Right ventricle myocardium inferior (tissue), 1 donor: ENCODE data around the gene LTC4S. TPM values are rescaled to one million over a fixed set of nuclear protein-coding genes. Genes with fewer than 3 reads are reported as not detected.
A peak's percentile ranks its signal among the peaks of the same experiment; 100 is the strongest.

ENCODE experiments used
- ATAC-seq: fragments of 200-7000 bp; cut with Tn5 transposase; one replicate; pipeline ENCODE4 v1.9.1; 2020; ENCODE audit warnings: mild to moderate bottlenecking, moderate library complexity
- DNase-seq: peaks from one replicate; pipeline ENCODE4 v3.0.0; 2021; ENCODE audit errors: missing footprints
- intact Hi-C: fragments of 100-400 bp; cut with DNase I; formaldehyde crosslinking; loops from one replicate; pipeline ENCODE4 v1.11.0; 2022
- total RNA-seq: library from RNA; stranded (reverse); fragmentation: NEBNext Ultra II Directional; extraction: Animal tissue kit (Norgen Biotek cat#: 25700); gene quantifications from one replicate; pipeline ENCODE4 v1.2.1, GENCODE V29; 2021
- donor health status: DM: no; HTN: yes; CAD: no; lungs with severe emphysema.

LTC4S gene
- total RNA-seq, 1 donor from 2014 or later, result 10.3 TPM

DNA sequence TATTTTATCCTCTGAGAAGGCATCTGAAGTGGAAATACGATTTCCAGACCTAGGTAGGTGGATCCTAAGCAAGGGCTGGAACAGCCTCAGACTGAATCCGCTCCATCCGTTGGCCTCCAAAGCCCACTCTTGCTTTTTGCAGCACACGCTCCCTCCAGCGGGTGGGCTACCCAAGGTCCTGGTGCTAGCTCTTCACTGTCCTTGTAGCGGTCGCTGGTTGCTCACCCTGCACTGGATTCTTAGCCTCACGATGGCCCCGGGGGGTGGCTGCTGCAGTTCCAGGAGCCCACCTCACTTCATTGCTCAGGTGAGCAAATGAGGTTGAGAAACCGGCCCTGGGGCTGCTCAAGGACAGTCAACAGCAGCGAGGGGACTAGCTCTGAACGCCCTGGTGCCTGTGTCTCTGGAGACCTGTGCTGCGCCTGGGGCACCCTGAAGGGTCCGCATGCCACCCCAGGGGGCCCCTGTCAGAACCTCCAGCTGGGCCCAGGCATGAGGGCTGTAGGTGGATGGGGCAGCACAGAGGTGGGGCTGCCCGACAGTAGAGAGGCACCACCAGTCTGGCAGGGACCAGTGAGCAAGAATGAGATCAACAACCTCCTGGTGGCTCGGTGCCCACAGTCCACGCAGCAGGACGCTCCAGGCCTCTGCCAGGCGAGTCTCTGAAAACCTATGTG, 8.6 kb downstream of the LTC4S start:
- intact Hi-C loops, result no loop called here
- DNase-seq (no peak), ATAC-seq (no peak)

- intact Hi-C loops, result no loop called here
- ATAC-seq, result no peak
- peak; percentile 45 for DNase-seq
These were observed 9.3 kb downstream of the LTC4S start for GRCh38 chr5:179802950-179803562.

DNA sequence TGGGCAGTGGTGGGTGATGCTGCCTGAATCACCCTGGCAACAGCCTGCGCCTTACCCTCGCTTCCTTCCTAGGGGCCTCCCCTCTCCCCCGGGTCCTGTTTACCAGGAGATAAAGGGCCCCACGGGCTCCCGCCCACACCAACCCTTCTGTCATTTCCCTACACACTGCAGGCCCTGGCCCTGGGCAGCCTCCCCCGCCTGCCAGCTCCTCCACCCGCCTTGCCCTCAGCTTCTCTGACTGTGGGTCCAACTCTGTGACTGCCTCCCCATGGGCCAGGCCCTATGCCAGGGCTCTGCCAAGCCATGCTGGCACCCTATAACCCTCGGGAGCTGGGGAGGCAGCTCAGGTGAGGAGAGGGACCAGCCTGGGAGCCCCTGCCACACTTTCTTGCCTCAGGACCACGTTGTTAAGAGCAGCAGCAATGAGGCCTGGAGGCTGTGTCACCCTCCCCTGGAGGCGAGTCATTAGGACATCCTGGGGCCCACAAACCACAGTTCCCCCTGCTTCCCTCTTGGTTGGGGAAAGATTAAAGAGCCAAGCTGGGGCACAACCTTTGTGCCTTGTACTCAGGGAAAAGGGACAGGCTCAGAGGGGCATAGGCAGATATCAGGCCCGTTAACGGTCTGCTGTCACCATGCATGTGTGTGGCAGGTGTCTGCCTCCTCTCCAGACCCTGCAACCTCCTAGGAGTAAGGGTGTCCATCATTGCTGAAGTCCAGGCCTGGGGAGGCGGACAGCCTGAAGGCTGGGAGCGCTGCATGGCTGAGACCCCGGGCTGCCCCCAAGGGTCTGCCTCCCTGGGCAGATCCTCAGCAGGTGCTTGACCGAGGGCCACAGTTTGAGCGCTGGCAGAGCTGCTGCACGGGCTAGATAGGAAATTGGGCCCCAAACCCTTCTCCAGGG, 10.1 kb downstream of the LTC4S start:
- peak; percentile 73 for DNase-seq
- no peak for ATAC-seq
- intact Hi-C loops, result no loop called here

DNA sequence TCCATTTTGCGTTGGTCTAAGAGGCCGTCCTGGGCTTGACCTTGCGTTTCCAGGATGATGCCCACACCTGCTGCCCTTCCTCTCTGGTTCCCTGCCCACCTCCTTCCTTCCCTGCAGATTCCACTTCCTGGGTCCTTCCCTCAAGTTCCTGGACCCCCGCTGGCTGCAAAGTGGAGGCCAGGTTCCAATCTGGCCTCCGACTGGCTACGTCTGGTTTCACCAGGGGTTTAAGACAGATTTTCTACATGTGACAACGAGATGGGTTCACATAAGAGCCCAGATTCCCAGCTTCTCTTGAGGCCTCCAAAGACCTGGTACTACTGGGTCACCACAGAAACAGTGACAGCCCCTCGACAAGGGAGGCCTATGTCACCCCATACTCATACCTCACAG, 10.8 kb downstream of the LTC4S start:
- no peak for DNase-seq
- intact Hi-C loops, result no loop called here

GRCh38 chr5:179805070-179805528, 11.3 kb downstream of the LTC4S start:
- intact Hi-C loops, result loop anchor here (5.0 kb wide), 1 partner anchor 102 kb away; the partner anchor contains the start of gene TBC1D9B
- ATAC-seq, result no peak
- peak; percentile 30 for DNase-seq

More for the DNA sequence above, 10.8 kb downstream of the LTC4S start:
- ATAC-seq, result no peak

DNA sequence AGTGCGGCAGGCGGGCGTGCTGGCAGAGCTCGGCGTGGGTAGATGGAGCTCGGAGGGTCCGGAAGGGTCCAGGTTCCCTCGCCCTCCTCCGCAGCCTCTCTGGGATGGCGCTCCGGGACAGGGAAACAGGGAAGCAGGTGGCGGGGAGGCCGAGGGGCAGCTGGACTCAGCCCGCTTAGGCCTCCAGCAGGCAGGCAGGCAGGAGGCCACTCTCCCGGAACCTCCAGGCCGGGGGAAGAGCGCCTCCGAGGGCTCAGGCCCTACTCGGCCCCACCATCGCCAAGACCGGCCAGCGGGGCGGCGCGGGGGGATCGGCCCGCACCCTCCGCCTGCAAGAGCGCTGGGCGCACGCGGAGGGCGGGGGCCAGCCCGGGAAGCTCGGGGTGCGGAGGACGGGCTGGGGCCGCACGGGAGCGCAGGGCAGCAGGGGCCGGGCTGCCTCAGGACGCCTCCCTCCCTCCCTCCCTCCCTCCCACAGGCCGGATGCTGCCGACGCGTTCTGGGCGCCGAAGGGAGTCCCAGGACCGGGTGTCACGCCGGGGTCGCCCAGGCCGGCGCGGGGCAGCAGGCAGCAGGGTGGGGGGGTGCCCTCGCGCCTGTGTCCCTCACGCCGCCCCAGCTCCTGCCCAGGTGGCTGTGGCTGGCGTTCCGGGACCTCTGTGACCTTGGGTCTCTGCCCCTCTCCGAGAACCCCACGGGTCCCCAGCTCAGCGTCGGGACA, 11.9 kb downstream of the LTC4S start:
- peak; percentile 42 for ATAC-seq
- DNase-seq, result peak; percentile 73
- intact Hi-C loops, result loop anchor here (2.0 to 5.0 kb wide), 2 partner anchors 15 to 102 kb away; partner anchors contain the start of genes SQSTM1 and TBC1D9B

DNA sequence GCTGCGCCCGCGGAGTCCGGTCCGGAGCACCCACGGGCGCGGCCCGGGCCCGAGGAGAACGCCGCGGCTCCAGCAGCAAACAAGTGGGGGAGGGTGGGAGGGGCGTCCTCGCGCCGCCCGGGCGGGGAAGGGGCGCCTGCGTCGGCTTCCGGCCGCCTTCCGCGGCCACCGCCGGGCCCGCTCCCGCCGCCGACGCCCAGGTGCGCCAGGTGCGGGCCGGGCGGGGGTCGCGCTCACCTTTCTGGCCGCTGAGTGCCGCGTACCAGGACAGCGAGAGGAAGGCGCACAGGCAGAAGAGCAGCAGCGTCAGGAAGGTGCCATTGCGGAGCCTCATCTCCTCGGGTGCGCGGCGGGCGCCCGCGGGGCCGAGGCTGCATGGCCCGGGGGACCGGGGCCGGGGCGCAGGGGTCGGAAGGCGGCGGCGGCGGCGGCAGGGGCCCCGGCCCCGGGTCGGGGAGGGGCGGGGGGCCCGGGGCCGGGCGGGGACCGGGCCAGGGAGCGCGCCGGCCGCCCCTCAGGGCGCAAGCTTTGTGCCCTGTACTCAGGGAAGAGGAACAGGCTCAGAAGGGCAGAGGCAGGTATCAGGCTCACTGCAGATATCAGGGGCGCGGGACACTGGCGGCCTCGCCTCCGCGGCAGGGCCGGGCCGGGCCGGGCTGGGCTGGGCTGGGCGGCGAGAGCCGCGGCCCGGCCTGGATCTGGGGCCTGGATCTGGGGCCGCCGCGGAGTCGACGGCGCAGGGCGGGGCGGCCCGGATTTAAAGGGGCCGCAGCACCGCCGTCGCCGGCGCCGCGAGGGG, 12.7 kb downstream of the LTC4S start, which contains the start of gene MGAT4B:
TSS of gene MGAT4B (minus strand) at position 617 of the 799 bp plus-strand sequence. CDS start at position 334, 283 bp downstream.
- DNase-seq, result peak; percentile 90
- intact Hi-C loops, result loop anchor here (2.0 to 5.0 kb wide), 2 partner anchors 14 to 101 kb away; partner anchors contain the start of genes SQSTM1 and TBC1D9B
- ATAC-seq, result peak; percentile 93

- intact Hi-C loops, result no loop called here
- ATAC-seq (no peak), DNase-seq (peak; percentile 31)
These were observed 18.5 kb downstream of the LTC4S start for GRCh38 chr5:179812135-179812825.

DNA sequence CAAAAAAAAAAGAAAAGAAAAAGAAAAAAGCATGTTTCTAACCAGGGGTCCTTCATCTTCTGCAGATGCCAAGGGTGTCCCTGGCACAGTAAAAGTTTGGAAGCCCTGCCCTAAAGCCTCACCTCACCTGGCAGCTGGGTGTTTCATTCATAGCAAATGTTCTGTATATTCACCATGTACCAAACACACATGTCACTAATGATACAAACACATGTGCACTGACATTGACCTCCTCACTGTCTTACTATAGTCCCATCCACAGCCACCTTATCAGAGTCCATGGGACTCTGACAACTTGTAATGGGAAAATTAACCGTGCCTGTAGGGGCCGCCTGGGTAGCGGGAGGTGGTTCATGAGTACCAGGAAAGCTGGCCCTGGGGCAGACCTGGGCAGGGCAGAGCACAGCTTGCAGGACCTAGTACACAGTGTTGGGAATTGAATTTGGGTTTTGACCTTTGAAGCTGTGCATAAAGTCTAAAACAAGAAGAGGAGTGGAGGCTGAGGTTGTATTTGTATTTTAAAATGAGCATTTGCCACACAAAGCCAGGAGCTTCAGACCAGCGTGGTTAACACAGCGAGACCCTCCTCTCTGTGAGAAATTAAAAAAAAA, 19.3 kb downstream of the LTC4S start:
- ATAC-seq, result no peak
- no peak for DNase-seq
- intact Hi-C loops, result no loop called here

DNA sequence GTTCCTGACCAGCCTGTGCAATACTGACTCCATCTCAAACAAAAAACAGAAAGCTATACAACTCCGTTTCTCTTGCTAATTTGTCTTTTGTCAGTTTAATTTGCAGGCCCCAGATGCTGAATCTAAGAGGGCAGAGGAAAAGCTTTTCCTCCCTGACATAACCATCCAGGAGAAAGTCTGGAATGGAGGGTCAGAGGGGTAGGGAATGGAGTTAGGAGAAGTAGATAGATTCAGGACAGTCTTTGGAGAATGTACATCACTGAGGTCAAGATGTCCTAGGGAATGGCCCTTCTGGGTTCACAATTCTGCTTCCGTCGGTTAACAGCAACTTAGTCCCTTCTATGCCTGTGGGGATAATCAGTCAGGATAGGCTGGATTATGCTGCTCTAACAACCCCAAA, 20.3 kb downstream of the LTC4S start:
- ATAC-seq (no peak), DNase-seq (no peak)
- intact Hi-C loops, result no loop called here

DNA sequence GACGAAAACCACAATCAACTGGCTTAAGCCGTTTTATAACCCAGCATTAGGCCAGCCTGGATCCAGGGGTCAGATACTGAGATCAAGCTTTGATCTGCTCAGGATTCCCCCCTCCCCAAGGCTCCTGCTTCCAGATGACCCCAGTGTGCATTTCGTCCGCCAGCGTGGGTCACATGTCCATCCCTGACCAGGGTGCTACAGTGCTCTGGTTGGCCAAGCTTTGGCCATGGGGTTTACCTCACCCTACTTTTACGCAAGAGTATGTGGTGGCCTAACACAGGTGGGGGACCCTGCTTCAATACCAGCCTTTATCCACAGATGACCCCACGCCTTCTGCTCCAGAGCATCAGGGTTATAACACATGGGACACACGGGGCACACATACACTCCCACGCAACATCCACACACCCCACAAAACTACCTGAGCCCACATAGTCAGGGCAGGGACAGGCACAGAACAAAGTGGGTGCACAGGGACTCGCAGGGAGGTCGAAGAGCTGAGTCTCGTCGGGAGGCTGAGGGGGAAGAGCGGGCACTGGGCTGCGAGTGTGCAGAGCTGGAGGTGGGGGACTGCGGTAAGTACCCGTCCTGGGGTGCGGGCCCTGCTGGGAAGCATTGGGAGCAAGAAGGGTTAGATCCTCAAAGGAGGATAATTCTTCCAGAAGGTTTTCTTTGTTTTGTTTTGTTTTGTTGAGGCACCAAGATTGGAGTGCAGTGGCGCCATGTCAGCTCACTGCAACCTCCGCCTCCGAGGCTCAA, 21.9 kb downstream of the LTC4S start:
- intact Hi-C loops, result no loop called here
- peak; percentile 33 for DNase-seq
- no peak for ATAC-seq

DNA sequence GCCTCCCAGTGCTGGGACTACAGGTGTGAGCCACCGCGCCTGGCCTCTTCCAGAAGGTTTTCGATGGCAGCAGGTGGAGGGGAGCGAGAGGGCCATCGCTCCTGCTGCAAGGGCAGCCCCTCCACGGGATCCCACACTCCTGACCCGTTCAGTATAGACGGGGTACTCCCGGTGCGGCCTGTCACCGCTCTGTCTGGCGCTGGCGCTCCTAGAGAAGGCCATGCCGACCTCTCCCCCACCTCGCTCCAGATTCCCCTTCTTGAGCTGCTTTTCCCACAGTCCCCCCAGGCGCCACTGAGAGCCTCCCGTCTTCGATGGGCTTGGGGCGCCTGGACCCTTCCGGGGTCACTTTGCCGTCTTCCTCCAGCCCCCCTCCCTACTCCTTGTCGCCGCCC, 22.6 kb downstream of the LTC4S start:
- ATAC-seq (no peak), DNase-seq (peak; percentile 56)
- intact Hi-C loops, result no loop called here

DNA sequence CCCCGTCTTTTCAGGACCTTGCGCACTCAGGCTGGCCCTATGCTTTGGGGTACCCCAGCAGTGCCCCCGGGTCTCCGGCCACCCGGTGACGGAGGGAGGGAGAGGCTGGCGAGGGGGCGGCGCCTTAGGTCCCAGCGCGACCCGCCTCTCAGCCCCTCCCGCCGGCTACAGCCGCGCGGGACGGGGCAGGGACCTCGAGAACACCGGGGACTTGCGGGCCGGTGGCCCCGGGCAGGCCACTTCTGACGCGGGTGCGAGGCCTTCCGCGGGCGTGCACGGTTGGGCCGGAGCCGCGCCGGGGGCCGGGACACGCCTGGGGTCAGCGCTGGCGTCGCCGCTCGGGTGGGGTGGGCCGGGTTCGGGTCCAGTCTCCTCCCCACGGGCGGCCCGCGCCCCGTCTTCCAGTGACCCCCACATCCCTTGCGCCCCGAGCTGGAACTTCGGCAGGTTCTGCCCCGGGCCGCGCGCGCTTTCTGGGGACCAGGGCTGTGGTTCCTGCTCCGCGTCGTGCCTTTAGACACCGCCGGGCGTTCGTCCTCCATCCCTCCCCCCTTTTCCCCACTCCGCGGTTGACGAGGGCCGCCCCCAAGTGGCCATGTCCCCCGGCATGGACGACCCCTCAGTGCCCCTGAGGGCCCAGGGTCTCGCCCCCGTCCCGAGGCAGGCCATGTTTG, 23.1 kb downstream of the LTC4S start:
- DNase-seq (peak; percentile 69), ATAC-seq (no peak)
- intact Hi-C loops, result no loop called here

- DNase-seq (peak; percentile 50), ATAC-seq (no peak)
- intact Hi-C loops, result no loop called here
These were observed 23.7 kb downstream of the LTC4S start for GRCh38 chr5:179817470-179817840.

GRCh38 chr5:179817890-179818745, 24.3 kb downstream of the LTC4S start:
- ATAC-seq (no peak), DNase-seq (peak; percentile 56)
- intact Hi-C loops, result no loop called here
